IPS DF 19.7 (cell line): ENCODE measurements around the gene TIGIT.
A peak's percentile ranks its signal among the peaks of the same experiment; 100 is the strongest.

Experiments
- DNase-seq: peaks from one replicate; pipeline ENCODE4 v3.0.0-alpha.2; 2013; ENCODE audit warnings: low read depth, low spot score

The TIGIT gene

DNA sequence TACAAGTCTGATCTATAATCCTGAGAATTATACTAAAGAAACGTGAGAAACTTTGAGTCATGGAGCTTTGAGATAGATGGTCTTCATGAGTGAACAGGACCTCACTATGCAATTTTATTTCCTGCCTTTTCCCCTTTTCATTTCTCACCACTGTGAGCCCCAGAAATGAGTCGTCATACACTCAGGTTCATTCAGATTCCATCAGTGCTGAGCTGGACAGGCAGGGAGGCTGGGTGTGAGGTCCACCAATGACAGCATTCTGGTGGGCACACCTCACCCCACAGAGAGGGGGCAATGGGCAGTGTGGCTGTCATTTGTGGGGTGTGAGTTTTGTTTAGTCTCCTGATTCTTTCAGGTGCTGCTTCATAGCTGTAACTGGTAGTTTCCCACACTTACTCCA, 16.9 kb downstream of the TIGIT start:
- DNase-seq, result no peak

DNA sequence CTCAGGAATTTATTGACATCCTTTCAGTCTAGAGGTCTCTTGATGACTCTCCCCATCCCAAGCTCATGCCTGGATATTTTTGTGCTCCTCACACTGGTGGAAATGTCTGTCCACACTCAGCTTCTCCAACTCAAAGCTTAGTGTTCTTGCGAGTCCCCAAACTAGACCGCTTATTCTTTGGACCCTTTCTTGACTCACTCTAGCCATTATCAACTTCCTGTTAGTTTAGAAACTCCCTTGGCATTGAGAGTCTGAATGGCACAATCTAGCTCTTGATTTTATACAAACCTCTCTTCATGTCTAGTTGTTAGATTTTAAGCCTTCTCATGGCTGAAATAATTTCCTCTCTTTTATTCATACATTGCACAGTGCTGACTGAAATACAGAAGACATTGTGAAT, 19.6 kb downstream of the TIGIT start:
- DNase-seq, result no peak

DNA sequence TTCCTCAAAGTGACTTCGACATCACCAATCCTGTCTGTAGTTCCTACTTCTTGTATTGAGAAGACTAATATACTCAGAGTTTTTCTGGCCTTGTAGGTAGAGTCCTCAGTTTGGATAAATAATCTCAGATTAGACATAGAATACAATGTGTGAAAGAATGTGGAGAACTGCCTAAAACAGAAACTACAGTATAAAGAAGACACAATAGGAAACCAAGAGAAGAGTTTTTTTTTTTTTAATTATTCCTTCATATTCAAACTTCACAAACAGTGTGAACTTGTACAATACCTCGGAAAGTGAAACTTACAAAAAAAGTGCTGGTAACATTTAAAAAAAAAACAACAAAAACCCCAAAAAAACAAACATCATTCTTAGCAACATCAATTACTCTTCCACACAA, 20.5 kb downstream of the TIGIT start:
- DNase-seq, result no peak

DNA sequence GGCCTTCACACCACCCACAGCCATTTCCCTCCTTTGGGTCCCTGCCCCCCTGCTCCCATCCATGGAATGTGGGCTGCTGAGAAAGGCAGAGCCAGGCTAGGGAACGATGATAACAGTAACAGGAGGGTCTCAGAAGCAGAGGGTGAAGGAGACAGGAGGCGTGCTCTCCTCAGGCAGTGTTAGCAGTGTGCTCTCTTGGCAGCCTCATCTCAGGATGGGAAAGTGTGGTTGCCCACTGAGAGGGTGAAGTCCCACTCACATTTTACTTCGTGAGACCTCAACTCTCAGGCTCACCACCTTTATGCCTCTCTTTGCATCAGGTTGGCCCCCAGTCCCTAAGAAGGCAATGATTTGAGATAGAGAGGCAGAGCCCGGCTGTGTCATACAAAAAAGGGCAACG, 24.5 kb downstream of the TIGIT start:
- no peak for DNase-seq

DNA sequence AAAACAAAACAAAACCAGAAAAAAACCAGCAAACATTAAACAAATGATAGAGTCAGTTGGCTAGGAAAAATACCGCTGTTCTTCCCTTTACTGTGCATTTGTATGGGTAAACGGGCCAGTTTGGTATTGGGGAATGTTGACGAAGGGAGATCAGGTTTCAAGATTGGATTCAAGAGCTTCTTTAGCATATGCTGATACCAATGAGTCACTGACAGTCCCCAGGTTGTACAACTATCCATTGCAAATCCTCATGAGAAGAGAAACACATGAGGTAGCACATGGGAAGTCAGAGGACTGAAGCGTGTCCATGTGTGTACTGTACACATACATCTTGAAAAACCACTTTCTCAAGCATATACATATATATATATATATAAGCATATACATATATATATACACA, 25.6 kb downstream of the TIGIT start:
- peak; percentile 79 for DNase-seq

DNA sequence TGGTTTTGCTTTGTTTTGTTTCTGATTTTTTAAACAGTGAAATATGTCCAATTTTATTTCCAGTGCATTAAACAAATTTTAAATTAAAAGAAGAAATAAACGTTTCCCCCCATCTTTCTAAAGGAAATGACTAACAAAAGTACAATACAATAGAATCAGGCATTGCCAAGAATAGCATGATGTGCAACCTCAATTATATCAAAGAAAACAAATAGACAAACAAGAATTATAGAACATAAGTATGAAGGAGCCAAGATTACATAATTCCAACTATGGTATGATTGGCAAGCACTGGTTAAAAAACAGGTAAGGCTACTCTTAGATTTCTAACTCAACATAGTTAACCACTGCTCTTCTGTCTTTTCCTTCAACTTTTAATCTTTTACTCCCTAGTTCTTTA, 26.4 kb downstream of the TIGIT start:
- no peak for DNase-seq

DNA sequence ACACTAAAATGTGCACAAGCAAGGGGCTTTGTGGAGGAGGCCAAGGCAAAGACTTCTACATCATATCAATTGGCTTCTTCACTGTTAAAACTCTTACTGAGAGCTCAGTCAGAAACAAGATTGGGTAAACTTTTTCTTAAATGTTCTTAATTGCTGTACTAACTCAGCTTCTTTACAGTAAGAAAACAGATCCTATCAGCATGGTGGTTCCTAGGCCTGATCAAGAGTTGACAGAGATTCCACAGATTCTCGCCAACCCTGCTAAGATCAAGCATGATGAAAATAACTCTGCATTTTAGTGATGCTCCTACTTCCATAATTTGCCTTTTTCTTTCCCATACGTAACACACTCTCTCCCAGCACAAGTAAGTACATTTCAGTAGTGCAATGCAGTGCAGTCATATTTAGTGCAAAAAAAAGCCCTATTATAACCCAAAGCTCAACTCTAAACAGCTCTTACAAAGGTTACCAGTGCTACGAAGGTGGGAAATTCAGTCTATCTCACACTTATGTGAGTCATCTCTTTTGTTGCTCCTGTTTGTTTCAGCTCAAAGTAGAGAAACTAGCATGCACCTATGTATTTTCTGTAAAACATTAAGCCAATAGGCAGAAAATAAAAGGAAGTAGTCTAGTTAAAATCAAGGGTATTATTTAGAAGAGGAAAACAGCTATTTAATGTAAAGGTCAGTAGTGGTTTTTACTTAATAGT, 29.9 kb downstream of the TIGIT start:
- no peak for DNase-seq

DNA sequence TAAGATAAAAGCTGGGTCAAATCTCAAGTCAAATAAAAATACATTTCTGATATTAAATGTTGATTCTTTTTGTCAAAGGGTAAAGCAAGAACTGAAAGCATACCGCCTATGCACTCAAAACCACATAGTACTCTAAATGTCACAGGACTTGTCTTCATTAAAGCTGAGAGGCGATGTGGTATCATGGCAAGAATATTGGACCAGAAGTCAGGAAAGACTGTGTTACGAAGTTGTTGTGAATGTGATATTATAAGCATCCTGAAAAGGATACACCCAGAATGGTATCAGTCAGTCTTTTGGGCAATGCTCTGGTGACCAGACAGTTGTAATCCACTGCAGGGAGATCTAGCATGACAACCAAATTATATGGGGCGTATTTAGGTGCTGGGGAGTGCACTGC, 33.8 kb downstream of the TIGIT start:
- no peak for DNase-seq

DNA sequence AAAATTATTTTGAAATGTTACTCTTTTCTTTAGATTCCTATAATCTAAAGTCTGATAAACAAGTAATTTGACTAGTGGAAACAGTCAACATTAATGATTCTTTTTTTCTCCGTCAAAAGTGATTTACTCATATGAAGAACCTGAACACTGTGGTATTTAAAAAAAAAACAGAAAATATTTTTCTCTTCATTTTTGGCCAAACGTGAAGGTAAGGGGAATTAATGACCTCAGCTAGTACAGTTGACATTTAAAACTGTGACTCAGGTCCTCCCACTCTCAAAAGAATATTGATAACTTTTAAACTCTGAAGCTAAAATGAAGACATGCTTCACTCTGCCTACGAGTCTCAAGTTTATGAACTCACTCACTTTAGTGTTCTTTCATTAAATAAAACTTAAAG, 34.5 kb downstream of the TIGIT start:
- DNase-seq, result no peak

DNA sequence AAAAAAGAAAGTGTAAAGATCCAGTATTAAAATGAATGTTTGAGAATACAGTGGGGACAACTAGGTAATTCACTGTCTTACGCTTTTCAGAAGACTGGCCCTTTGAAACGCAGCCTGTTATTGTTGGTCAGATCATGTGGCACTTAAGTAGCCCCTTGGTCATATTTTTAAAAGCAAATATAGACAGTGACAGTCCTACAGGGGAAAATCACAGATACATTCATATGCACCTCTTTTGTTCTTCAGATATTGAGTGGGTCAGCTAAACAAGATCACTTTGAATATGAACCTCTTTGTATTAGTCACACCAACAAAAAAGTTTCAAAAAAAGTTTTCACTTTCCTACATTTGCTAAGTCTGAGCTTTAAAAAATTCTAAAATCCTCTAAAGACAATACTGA, 36.0 kb downstream of the TIGIT start:
- no peak for DNase-seq

DNA sequence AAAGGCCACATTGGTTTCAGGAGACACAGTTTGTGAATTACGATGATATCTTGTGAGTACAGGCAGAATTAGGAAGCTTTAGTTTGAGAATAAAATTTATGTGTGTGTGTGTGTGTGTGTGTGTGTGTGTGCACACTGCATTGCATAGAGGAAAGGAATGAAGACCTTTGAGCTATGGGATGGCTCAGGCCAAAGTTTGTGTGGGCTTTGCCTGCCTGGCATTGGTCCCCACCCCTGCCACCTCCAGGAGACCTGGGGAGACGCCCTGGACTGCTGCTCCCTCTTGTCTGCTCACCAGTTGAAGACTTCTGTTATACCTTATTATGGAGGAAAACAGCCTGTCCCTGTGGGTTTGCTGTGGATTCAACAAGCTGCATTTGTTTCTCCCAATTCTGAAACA, 37.2 kb downstream of the TIGIT start:
- no peak for DNase-seq

DNA sequence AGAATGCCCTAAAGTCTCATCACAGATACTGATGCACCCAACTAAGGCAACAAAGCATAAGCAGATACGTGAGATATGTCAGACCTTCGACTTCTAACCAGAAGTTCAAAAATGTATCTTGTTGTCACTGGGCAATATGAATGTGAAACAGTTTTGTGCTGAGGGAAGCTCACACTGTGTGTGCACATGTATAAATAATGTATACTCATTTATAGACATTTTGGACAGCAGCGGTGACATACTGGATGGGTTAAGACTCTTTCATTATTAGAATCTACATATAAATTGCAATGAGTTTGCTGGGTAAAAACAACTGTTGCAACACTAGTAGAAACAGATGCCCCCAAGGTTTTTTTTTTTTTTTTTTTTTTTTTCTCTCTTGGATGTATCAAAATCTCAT, 37.9 kb downstream of the TIGIT start:
- DNase-seq, result no peak

DNA sequence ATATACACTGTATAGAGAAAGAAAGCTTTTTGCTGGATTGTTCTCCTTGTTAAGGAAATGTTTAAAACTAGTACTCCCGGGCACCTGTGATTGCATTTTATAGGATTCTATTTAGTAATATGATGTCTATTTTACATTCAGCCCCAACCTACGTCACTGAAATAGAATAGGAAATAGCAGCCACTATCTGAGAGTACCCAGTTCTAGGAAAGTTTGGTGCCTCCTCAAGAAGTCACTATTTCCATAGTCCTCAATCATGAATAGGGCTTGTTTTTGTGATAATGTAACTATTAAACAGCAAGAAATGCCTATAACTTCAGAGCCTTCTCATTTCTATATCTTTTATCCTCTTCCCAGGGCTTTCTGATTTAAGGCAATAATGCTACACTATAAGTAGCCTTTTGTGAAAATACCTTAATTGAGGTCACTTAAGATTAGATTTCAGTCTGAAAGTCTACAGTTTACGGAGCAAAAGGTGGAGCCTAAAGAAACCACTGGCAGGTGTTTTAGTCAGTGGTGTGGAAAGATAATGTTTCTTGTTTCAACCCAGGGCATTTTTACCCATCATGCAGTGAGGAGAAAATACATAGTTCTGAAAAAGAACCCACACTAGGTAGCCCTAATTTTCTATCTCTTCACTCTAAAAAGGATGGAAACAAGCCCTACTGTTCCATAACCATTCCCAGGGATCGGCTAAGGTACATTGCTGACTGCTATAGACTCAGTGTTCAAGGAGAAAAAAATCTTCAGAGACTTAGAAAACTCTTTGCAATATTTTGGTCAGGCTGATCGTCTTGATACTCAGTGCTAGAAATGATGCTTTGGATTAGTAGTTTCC, 38.7 kb downstream of the TIGIT start:
- no peak for DNase-seq

DNA sequence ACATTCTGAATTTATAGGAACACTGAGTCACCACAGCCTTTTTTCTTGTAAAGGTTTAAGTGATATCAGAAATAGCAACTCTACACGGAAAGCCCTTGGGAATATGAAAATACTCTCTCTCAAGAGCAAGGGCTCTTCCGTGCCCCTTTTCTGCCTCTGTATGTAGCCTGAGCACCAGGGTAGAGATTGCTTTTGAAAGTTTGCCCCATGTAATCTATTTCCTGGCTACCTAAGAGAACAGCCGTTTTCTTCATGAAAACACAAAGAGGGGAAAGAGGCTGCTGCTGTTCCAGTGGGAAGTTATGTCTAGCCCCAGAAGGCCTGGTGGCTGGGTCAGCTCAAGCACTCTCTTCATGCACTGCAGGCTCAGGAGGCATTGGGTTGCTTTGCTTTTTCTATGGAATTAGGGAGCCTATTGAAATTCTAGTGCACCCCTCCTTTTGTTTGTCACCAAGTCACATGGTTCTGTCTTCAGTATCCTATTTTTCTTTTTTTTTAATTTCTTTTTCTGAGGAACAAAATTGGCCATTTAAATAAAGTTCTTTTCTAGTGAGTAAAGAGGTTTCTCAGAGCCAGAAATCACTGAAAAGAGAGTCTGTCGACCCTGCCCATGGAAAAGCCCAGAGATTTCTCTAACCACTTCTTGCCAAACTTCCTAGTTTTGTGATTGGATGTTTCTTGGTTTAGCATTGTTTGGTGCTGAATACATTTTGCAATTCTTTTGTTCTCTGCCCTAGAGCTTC, 39.5 kb downstream of the TIGIT start:
- no peak for DNase-seq

DNA sequence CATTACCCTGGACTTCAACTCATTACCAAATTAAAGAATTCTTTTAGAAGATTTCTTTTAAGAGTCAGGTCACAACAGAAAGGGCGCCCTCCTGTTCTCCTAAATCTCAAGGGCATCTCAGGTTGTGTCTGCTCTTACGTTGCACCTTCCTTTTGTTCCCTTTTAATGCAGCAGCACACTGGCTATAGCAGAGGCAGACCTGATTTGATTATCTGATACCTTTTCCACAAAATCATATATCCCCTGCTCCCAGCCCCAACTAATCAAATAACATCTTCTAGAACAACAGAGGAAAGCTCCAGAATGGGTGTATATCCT, 40.1 kb downstream of the TIGIT start:
- DNase-seq, result no peak

DNA sequence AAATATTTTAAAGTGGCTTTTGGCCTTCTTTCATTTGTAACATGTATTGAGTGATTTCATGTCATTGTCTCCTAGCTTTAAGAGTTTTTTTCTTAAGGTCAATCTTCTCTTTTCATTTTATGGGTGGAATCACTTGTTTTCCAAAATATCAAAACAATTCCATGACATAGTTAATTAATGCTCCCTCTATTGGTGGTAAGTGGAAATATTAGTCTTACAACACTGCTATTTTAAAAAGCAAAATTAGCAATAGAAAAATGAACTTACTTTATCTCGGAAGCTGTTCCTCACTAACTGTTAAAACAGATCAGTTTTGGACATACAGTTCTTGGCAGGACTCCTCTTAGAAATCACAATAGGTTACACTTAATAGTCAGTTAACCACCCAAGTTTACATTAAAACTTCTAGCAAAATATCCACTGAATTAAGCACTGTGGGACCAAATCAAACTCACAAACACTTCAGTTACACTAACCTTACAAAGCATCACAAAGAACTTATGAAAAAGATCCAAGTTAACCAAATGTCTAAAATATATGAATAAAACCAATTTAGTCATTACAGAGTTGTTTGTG, 42.4 kb downstream of the TIGIT start:
- no peak for DNase-seq

DNA sequence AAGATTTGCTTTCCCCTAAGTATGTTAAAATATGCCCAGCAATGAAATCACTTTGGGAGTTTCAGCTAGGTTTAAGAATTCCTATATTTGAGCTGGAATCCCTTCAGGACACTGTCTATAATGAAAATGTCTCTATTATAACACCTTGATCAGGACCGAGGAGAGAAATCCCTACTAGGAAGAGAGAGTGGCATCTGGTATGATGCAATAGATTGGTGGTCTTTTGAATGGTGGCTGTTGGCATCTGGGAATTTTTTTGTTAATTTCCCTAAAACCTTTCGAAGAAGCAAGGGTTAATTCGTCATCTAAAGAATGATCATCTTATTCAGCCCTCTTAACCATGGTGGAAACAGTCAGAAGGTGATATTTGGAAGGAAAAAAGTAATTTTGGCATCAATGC, 43.0 kb downstream of the TIGIT start:
- DNase-seq, result no peak

DNA sequence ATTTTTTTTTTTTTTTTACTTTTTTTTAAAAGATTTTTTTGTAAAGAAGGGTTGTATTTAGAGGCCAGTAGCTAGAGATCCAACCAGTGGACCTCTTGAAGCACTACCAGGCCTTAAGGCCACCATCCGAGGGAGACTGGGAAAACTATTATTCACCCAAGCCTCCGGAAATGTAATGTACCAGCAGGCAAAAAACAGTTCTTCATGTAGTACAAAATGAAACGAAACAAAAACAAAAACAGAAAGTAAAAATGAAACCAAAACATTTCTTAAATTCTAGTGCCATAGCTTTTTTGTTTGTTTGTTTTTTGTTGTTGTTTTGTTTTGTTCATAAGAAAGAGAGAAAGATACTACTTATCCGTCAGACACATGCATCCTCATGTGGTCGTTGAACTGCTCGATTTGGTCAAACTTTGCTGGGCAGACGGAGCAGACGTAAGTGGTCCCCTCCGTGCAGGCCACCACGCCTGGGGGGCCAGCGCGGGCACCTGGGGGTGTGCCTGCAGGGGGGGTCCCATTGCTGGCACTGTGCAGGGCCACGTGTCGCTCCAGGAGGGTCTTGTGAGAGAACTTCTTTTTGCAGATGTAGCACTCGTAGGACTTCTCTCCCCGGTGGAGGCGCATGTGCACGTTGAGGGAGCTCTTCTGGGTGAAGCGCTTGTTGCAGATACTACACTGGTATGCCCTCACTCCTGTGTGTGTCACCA, 45.0 kb downstream of the TIGIT start:
- no peak for DNase-seq

DNA sequence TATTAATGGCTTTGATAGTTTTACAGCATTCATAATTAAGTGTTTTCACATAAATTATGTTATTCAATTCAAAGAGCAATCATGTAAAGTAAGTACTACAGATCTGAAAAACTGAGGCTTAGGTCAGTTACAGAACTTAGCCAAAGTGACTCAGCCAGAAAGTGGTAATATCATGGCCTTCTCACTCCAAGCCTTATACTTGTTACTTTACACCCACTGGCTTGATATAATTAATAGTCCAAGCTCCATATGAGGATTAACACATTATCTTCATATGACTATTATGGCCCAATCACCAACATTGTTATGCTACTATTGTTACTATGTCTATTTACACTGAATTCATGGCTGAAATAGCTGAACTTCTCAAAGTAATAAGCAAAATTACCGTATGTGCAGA, 50.7 kb downstream of the TIGIT start:
- DNase-seq, result no peak

DNA sequence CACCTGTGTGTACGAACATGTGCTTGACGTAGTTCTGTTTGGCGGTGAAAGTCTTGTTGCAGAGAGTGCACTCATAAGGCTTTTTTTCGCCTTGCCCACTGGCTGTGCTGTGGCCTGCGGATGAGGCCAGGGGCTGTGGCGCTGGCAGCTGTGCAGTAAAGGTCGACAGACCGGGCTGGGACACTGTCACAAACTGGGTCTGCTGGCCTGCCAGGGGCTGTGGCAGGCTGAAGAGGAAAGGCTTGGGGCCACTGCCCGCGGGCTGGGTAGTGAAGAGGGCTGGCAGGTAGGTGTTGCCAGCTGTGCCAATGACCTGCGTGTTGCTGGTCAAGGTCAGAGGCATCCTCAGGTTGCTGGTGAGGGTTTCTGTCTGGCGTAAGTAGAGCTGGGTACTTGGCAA, 56.4 kb downstream of the TIGIT start:
- no peak for DNase-seq

DNA sequence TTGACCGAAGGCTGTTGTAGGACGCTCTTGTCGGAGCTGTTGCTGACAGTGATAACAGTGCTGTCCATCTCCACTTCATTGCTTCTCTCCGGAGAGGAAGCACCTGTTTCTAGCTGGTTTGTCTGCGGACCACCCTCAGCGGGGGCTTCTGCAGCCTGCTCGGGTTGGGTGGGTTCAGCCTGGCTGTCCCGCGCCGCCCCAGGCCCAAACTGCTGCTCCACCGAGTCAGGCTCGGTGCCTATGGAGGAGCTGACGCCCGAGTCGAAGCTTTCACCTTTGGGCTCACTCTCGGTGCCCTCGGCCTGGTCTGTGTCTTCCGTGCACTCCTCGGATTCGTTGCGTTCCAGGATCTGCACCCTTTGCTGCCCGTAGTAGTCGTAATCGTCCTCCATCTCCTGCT, 56.9 kb downstream of the TIGIT start:
- no peak for DNase-seq
